A549 treated with GW870086 at 1 μM for 4 hours (cell line): ENCODE measurements around the gene RUBCN. TPM values are rescaled to one million over a fixed set of nuclear protein-coding genes. Genes with fewer than 3 reads are reported as not detected.

ENCODE experiments used
- total RNA-seq: library from RNA; stranded (reverse); fragments of 200-300 nt; extraction: Qiagen RNA extraction; gene quantifications from 5 replicates; pipeline ENCODE4 v1.2.3, GENCODE V29; 2022; ENCODE audit warnings: low read depth

Gene RUBCN
- 7.7 to 10.7 TPM (median 9.7 TPM) in 5 replicates for total RNA-seq

DNA sequence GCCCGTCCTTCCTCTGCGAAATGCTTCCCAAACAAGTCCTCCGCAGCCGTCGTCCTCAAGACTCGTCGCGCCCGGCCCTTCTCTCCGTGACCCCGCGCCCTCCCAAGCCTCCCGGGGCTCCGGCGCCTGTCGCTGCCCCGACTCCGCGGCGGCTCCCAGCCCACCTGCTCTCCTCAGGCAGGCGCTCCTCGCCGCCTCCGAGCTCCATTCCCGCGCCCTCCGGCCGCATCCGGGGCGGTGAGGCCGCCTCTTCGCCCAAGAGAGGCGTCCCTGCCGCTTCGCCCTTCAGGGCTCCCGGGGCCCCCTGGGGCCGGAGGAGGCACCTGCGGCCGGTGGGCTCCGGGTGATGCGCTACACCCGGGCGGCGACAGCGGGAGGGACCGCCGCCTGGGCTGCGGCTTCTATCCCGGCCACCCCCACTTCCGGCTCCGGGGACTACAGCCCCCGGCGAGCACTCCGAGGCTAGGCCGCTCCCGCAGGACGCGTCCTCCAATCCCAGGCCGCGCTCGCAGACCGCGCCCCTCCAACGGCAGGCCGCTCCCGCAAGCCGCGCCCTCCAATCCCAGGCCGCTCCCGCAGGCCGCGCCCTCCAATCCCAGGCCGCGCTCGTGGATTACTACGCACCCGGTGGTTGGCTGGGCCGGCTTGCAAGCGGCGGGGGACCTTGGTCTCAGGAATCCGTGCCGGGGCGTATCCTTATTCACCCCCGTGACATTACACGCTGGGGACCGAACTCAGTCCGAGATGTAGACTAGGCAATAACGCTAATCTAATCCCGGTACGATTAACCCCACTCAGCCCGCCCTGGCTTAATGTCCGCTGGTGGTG lies at the start of gene RUBCN:
RUBCN (minus strand) TSS at position 414 of the 828 bp plus-strand sequence; CDS start at position 229, 185 bp downstream.

DNA sequence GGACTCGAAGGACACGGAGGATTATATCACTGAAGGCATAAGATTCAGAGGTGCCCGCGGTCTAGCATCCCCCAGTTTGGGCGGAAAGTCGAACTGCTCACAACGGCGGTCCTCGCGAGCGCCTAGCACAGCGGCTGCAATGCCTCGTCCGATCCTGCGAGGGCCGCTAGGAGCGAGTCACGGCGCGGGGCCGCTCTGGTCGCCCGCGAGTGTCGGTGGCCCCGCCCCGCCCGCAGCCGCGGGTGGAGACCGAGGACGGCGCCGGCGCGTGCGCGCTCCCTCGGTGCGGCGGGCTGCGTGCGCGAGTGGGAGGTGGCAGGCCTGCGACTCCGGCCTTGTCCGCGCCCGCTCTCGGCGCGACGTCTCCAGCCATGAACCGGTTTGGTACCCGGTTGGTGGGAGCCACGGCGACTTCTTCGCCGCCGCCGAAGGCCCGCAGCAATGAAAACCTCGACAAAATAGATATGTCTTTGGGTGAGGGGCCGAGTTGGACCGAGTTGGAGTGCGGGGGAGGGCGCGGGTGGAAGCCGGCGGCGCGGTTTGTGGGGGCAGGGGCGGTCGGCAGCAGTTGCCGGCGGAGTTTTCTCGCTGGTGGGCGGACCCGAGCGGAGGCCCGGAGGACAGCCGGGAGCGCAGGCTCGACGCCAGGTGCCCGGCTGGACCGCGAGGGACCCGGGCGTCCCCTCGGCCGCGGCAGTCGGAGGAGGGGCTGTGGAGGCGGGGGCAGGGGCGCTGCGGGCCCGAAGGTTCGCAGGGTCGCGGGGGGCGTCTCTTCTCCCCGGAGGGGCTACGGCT lies 13.1 kb upstream of the RUBCN start, which contains the start of gene FYTTD1:
FYTTD1 (plus strand) TSS at position 283 of the 795 bp plus-strand sequence; CDS start at position 372, 89 bp downstream.

Other genes starting within 250 kb of the RUBCN start
- gene BDH1, start 180.9 kb downstream of the RUBCN start, total RNA-seq, result 3.5 to 4.5 TPM (median 4.2 TPM) in 5 replicates
- gene FYTTD1, start 13.0 kb upstream of the RUBCN start, total RNA-seq, result 26.3 to 32.8 TPM (median 29.4 TPM) in 5 replicates
- gene LRCH3, start 54.4 kb upstream of the RUBCN start, total RNA-seq, result 11.0 to 18.8 TPM (median 13.2 TPM) in 5 replicates
- gene RPL35A, start 213.3 kb upstream of the RUBCN start, total RNA-seq, result 1,083 to 1,238 TPM (median 1,102 TPM) in 5 replicates
- 1.4 to 2.7 TPM (median 2.5 TPM) in 5 replicates for gene LMLN, start 223.3 kb upstream of the RUBCN start, total RNA-seq